HG03025 (cell line): ENCODE data around the gene DCLK1.

ENCODE experiments used
- ATAC-seq: cut with Tn5 transposase; IDR thresholded peaks from one replicate; pipeline ENCODE4 v1.9.1; 2021; ENCODE audit warnings: mild to moderate bottlenecking, moderate library complexity; ENCODE audit not compliant: unreplicated experiment, low FRiP score

Gene DCLK1

GRCh38 chr13:36057041-36057440 is 74.1 kb downstream of the DCLK1 start:
- ATAC-seq: no peak

- no peak for ATAC-seq
Measured at GRCh38 chr13:36055366-36055765, 75.8 kb downstream of the DCLK1 start.

DNA sequence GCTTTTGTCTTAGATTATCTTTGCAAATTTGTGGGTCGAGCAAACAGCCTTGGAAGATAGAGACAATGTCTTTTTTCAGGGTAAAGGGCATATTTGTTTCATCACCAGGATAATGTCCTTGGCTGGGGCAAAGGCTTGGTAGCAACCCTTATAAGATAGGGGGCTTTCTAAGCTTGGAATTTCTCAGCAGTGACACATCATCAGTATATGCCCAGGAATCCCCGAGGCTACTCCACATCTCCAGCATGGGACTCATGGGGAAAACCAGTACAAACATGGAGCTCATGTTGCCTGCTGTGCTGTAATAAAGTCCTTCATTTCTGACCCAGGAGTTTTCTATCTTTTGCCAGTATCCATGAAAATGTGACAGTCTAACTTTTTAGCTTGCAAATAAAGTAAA is 77.1 kb downstream of the DCLK1 start:
- ATAC-seq: no peak

GRCh38 chr13:36051082-36051481 is 80.1 kb downstream of the DCLK1 start:
- ATAC-seq: no peak

DNA sequence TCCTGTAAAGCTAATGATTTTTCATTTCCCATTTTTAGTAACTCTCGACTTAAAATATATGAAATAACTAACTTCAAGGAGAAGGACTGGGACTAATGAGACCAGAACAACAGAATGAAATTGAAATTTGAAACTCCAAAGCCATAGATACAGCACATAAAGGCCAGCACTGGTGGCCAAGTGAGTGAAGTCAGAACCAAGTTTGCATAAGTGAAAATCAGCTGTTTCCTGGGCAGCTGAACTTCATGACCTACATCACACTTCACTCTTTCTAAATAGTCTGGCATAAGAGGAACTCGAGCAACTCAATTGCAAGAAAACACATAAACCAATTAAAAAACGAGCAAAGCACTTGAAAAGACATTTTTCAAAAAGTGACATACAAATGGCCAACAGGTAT is 84.5 kb downstream of the DCLK1 start:
- no peak for ATAC-seq

DNA sequence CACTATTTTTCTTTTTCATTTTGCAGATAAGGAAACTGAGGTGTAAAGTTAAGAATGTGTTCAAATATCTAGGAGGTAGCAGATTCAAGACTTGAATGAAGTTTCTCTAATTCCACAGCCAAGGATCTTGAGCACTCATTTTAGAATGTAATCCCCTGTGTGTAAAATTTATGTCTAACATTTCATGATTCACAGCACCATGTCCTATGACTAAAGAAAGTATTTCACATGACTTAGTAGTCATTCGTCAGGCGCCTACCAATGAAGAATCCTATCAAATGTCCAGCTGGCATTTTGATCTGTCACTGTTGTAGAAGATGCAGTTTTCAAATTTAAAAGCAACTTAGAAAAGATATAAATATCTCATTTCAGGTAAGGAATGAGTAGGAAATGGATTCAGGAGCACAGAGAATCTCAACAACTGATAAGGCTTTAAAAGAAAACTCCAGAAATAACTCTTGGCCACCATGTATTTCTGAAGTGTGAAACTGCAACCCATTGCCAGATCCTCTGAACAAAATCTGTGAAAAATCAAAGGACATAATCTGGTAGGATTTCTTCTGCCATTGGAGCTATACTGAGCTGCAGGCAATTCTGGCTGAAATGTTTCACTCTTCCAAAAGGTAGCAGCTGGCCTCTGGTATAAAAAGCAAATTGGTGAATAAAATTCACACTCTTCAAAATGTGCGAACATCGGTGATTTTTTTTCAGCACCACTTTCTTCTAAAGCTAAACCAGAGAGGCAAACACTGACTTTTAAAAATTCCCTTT is 92.2 kb downstream of the DCLK1 start:
- no peak for ATAC-seq

DNA sequence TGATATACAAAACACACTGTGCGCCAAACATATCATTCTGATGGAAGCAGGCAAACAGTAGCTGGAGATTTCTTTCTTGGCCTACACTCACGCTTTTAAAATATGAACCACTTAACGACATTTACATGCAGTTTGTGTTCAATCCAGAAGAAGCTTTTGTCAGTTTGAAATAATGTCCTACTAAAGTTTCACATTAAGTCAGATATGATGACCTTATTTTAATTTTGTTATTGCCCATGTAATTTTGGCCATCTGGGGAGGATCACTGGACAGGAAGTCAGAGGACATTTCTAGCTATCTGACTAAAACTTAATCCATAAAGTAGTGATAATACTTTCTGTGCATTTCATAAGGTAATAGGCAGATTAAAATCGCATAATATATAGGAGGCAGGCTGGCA is 98.1 kb downstream of the DCLK1 start:
- ATAC-seq: no peak

- no peak for ATAC-seq
Measured at GRCh38 chr13:36031490-36031889, 99.7 kb downstream of the DCLK1 start.

- ATAC-seq: no peak
Measured at GRCh38 chr13:36030670-36031331, 100.4 kb downstream of the DCLK1 start.

- ATAC-seq: no peak
Measured at GRCh38 chr13:36029166-36029565, 102.0 kb downstream of the DCLK1 start.

- ATAC-seq: no peak
Measured at GRCh38 chr13:36028359-36029025, 102.7 kb downstream of the DCLK1 start.

GRCh38 chr13:36026531-36026930 is 104.7 kb downstream of the DCLK1 start:
- ATAC-seq: no peak

DNA sequence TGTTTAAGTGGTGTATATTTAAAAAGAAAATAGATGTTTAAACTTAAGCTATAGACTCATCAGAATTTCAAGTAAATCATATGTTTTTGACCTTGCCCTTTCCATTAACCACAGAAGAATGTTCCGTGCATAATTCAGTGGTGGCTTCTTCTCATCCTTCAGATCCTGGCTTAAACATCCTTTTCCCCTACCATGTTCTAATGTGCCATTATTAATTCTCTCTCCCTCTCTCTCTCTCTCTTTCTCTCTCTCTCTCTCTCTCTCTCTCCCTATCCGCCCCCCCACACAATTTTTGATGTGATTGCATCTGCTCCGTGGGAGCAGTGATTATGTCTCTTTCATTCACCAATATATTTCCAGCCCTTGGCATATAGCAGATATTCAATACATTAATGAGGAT is 116.4 kb downstream of the DCLK1 start:
- ATAC-seq: no peak

DNA sequence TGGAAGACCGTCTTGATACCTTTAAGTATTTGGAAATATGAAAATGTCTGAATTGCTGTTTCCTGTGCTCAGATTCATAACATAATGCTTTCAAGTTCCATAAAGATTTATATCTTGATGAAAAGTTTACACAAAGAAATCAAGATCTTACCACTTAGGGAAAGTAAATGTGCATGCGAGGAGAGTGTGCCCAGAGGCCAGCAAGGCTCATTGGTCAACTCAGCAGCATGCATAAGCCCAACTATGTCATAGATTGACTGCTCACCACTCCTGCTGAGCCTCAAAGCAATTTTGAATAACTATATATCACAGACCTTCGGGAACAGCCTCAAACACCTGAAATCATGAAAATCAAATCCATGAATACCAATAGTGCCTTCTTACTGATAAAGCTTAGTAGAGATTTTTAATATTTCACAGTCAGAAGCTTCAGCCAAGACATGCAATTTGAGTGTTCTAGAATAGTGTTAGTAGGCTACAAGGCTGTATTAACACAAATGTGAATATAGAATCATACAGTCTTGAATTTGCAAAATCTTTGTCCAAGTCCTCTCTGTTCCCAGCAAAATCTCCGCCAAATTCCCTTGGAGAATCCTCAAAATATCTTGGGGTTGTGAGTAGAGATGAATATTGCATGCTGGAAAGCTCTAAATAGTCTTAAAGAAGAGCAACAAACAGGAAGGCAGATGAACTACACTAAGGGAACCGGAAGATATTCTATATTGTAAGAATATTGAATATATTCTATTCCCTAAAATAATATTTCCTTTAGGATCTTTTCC is 124.1 kb downstream of the DCLK1 start:
- no peak for ATAC-seq

- ATAC-seq: no peak
Measured at GRCh38 chr13:36006347-36006746, 124.8 kb downstream of the DCLK1 start.

DNA sequence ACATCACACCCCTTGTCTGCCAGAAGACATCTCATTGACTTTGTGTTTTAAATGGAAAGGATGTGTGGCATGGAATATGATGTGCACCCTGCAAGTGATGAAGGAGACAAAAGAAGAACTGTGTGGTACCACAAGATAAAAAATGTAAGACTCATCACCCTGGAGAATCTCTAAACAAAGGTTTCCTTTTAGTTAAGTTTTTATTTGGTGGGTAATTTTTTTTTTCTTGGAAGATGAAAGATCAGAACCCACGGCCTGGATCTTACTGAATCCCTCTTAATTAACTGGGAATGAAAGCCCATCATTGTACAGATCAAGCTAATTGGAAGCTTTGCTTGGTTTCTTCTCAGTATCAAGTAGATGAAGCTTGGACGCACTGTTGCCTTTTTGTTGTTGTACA is 129.6 kb downstream of the DCLK1 start:
- no peak for ATAC-seq

DNA sequence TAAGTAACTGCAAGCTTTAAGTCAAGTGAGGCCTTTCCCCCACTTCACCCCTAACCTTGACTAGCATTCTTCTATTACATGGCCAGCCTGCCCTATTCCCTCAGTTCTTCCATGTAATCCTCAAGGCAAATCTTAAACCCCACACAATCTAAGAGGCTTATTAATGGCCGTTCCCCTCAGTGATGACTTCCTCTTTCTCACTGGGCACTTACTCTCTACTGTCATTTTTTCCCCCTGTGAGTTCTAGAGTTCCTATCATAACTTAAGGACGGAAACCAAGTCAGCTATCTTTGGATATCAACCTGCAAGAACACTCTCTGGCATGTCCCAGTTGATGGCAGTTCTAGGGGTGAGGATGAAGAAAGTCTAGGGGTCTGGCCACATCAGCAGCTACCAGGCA is 131.2 kb downstream of the DCLK1 start:
- no peak for ATAC-seq

DNA sequence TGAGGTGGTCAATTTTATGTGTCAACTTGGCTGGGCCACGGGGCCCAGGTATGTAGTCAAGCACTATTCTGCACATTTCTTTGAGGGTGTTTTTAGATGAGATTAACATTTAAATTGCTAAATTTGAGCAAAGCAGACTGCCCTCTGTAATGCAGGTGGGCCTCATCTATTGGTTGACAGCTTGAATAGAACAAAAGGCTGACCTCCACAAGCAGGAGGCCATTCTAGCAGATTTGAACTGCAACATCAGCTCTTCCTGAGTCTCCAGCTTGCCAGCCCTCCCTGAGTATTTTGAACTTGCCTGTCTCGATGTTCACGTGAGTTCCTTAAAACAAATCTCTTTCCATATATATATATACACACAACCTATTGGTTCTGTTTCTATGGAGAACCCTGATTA is 134.8 kb downstream of the DCLK1 start:
- ATAC-seq: no peak

GRCh38 chr13:35995136-35995535 is 136.0 kb downstream of the DCLK1 start:
- ATAC-seq: no peak

GRCh38 chr13:35994131-35994966 is 136.8 kb downstream of the DCLK1 start:
- no peak for ATAC-seq
